Breast epithelium (tissue), 4 donors: Measurements from ENCODE around the gene NUDC. TPM values are rescaled to one million over a fixed set of nuclear protein-coding genes. Genes with fewer than 3 reads are reported as not detected.

Experiments
- DNase-seq, 2 donors: peaks; one replicate each; pipeline ENCODE4 v3.0.0-alpha.2; 2019; ENCODE audit warnings: low spot score in 2 of 2
- H3K27ac ChIP-seq, 2 donors: fragments of 200-600 bp; sonication (generic) in 1 of 2; one replicate each; pipeline ENCODE4 v1.5.1; 2016 to 2019; ENCODE audit warnings: mild to moderate bottlenecking in 1 of 2
- H3K27me3 ChIP-seq, 2 donors: fragments of 200-600 bp; sonication (generic) in 1 of 2; one replicate each; pipeline versions ENCODE4 v1.5.1 to v1.6.0; 2017 to 2019; ENCODE audit warnings: control low read depth in 1 of 2, mild to moderate bottlenecking in 1 of 2
- H3K36me3 ChIP-seq: fragments of 200-600 bp; one replicate; pipeline ENCODE4 v1.5.1; 2019
- H3K4me1 ChIP-seq, 2 donors: fragments of 200-600 bp; sonication (generic); one replicate each; pipeline ENCODE4 v1.5.1; 2016 to 2019; ENCODE audit warnings: control low read depth in 1 of 2
- H3K4me3 ChIP-seq, 3 donors: fragments of 200-600 bp; sonication (generic); 1 replicate in 2 of 3; 2 replicates in 1 of 3; pipeline ENCODE4 v1.5.1; 2016 to 2019; ENCODE audit warnings: mild to moderate bottlenecking in 3 of 3, moderate library complexity in 2 of 3
- H3K9me3 ChIP-seq, 2 donors: fragments of 200-600 bp; sonication (generic) in 1 of 2; one replicate each; pipeline ENCODE4 v1.5.1; 2016 to 2019; ENCODE audit warnings: control low read depth in 1 of 2
- CTCF ChIP-seq, 3 donors: fragments of 450-650 bp; IDR thresholded peaks; one replicate each; pipeline ENCODE4 v1.5.1; 2016 to 2017; ENCODE audit warnings: antibody characterized with exemption in 3 of 3, mild to moderate bottlenecking in 3 of 3, moderate library complexity in 3 of 3
- POLR2A ChIP-seq: fragments of 450-650 bp; IDR thresholded peaks from one replicate; pipeline ENCODE4 v1.6.1; 2016; ENCODE audit warnings: antibody characterized with exemption, mild to moderate bottlenecking, moderate library complexity
- POLR2AphosphoS5 ChIP-seq, 3 donors: sonication (generic); formaldehyde crosslinking; IDR thresholded peaks; one replicate each; pipeline ENCODE4 v1.6.1; 2017; ENCODE audit warnings: antibody characterized with exemption in 3 of 3
- intact Hi-C: fragments of 100-400 bp; cut with DNase I; formaldehyde crosslinking; loops from one replicate; pipeline ENCODE4 v1.15.1; 2023; ENCODE audit warnings: low total_unique reads
- total RNA-seq, 3 donors: library from RNA; depleted of rRNA; stranded (reverse); fragments of >200 nt; gene quantifications; one replicate each; pipeline ENCODE4 v1.1.0, GENCODE V29; 2016

Gene NUDC
- total RNA-seq, 3 donors from 2014 or later: 47.9 to 51.5 (median 49.4) TPM

DNA sequence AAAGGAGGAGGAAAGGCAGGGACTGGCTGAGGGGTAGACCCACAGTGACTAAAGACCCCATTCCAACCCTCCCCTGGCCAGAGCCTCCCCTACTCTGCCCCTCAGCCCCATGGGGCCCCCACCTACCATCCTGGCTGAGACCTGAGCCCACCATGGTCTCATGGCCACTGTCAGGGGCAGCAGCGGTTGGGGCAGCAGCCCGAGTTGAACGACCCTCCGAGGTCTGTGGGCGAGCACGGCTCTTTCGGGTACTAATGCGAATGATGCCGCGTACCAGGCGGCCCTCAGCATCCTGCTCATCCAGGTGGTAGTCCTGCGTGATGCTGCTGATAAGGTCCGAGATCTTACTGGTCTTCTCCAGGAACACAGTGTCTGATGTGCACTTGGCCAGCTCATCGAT, 29.7 kb downstream of the NUDC start:
- DNase-seq: no peak
- intact Hi-C loops: no loop called here
- no peak for TF ChIP-seq POLR2AphosphoS5 (IDR thresholded peaks at IDR 0.05)
- TF ChIP-seq POLR2A: no peak
- no peak for TF ChIP-seq CTCF (IDR thresholded peaks at IDR 0.05)
- no peaks in the 10 kb centered on the region for H3K36me3 ChIP-seq
- no peak overlapping the region for H3K4me3 ChIP-seq
- H3K9me3 ChIP-seq: peaks cover 0 to 3% of the 10 kb centered on the region in 2 donors
- no peak overlapping the region for H3K27ac ChIP-seq
- H3K4me1 ChIP-seq: no peaks in the 10 kb centered on the region
- H3K27me3 ChIP-seq: no peaks in the 10 kb centered on the region

DNA sequence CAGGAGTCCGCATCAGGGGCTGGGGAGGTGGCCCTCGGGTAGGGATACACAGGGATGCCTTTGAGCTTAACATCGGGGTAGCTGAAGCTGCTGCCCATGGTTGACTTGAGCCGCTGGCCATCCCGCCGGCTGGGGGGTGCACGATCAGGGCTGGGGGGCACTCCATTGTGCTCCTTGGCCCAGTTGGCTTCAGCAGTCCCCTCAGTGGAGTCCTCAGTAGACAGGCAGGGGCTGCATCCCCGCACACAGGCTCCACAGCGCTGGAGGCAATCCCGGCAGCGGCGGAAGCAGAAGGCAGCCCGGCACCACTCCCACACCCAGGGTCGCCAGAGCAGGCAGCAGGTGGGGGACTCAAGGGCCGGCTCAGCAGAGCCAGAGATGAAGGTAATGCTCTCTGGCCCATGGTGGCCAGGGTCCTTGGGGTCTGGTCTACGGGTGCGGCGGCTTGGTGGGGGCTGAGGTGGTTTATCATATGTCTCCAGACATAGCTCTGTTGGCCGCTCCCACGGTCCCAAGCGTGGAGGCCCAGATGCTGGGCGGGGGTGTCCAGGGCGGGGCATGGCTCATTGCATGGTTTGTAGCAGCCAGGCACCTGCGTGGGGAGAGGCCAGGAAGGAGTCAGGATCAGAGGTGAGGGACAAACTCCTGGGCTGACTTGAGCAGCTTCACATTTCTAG, 30.4 kb downstream of the NUDC start:
- TF ChIP-seq POLR2A: no peak
- TF ChIP-seq POLR2AphosphoS5 (IDR thresholded peaks at IDR 0.05): no peak
- TF ChIP-seq CTCF (IDR thresholded peaks at IDR 0.05): no peak
- no peaks in the 10 kb centered on the region for H3K36me3 ChIP-seq
- H3K9me3 ChIP-seq: peaks cover 0 to 8% of the 10 kb centered on the region in 2 donors
- H3K27ac ChIP-seq: no peak overlapping the region
- DNase-seq: no peak
- no peak overlapping the region for H3K4me3 ChIP-seq
- no peaks in the 10 kb centered on the region for H3K27me3 ChIP-seq
- intact Hi-C loops: no loop called here
- no peaks in the 10 kb centered on the region for H3K4me1 ChIP-seq

DNA sequence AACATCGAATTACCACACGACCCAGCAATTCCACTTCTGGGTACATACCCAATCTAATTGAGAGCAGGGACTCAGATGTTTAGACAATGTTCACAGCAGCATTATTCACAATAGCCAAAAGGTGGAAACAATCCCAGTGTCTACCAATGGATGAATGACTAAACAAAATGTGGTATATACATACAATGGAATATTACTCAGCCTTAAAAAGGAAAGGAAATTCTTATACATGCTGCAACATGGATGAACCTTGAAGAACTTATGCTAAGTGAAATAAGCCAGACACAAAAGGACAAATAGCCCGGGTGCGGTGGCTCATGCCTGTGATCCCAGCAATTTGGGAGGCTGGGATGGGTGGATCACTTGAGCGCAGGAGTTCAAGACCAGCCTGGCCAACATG, 31.8 kb downstream of the NUDC start:
- Histone ChIP-seq H3K36me3 (no peaks in the 10 kb centered on the region), H3K4me1 (no peaks in the 10 kb centered on the region), H3K27me3 (no peaks in the 10 kb centered on the region), H3K4me3 (no peak overlapping the region), H3K27ac (no peak overlapping the region), H3K9me3 (peaks cover 0 to 8% of the 10 kb centered on the region in 2 donors)
- TF ChIP-seq POLR2A: no peak
- no peak for TF ChIP-seq CTCF (IDR thresholded peaks at IDR 0.05)
- no peak for TF ChIP-seq POLR2AphosphoS5 (IDR thresholded peaks at IDR 0.05)
- DNase-seq: no peak
- intact Hi-C loops: no loop called here

DNA sequence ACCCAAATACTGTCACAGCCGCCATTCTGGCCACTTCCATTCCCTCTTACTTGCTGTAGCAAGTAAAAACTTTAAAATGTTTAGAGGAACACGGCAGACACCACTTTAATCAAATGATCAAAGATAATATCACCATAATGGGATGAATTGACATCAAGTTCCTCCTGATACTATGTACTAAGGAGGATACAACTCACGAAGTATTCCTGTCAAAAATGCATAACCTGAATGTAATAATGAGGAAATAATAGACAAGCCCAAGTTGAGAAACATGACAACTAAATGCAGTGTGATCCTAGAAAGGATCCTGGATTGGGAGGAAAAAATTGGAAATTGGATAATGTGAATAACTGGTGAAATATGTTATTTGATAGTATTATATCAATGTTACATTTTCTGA, 34.8 kb downstream of the NUDC start:
- TF ChIP-seq CTCF (IDR thresholded peaks at IDR 0.05) (no peak), POLR2AphosphoS5 (IDR thresholded peaks at IDR 0.05) (no peak), POLR2A (no peak)
- Histone ChIP-seq H3K9me3 (peaks cover 0 to 8% of the 10 kb centered on the region in 2 donors), H3K36me3 (no peaks in the 10 kb centered on the region), H3K27ac (no peak overlapping the region), H3K27me3 (peaks cover 0 to 9% of the 10 kb centered on the region in 2 donors), H3K4me1 (peaks cover 0 to 8% of the 10 kb centered on the region in 2 donors), H3K4me3 (no peak overlapping the region)
- DNase-seq: no peak
- intact Hi-C loops: loop anchor here (5.0 kb wide), 1 partner anchor 439 kb away; no protein-coding TSS in a partner anchor

GRCh38 chr1:26957306-26957705, 35.8 kb downstream of the NUDC start:
- Histone ChIP-seq H3K9me3 (peaks cover 0 to 8% of the 10 kb centered on the region in 2 donors), H3K36me3 (no peaks in the 10 kb centered on the region), H3K4me3 (no peak overlapping the region), H3K27me3 (peaks cover 0 to 9% of the 10 kb centered on the region in 2 donors), H3K4me1 (peaks cover 0 to 9% of the 10 kb centered on the region in 2 donors), H3K27ac (no peak overlapping the region)
- DNase-seq: no peak
- TF ChIP-seq CTCF (IDR thresholded peaks at IDR 0.05) (no peak), POLR2AphosphoS5 (IDR thresholded peaks at IDR 0.05) (no peak)
- intact Hi-C loops: loop anchor here (5.0 kb wide), 1 partner anchor 440 kb away; no protein-coding TSS in a partner anchor
